ENCODE data around the gene GPR137.

GPR137 gene

GRCh38 chr11:64338716-64339115 lies 53.1 kb downstream of the GPR137 start (continued):
- TF ChIP-seq ZNF280D (tag by site-specific recombination; IDR thresholded peaks at IDR 0.05) = no peak
